ENCODE data around the gene MTF2.

MTF2 gene

DNA sequence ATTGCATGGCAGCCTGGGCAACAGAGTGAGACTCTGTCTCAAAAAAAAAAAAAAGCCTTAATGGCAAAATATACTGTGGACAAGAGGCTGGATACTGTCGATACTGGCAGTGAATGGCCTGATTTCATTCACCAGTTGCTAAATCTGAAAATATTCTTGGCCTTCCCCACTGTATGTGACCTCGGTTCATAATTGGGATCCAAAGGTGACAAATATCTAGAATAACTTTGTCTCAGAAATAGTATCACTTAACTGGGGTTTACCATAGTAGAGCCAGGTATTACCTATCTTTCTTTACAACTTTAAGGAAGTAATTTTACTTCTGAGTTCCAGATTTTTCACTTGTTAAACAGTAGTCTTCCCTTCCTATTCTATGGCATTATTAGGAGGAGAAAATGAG, 8.4 kb downstream of the MTF2 start:
- no peak for DNase-seq

DNA sequence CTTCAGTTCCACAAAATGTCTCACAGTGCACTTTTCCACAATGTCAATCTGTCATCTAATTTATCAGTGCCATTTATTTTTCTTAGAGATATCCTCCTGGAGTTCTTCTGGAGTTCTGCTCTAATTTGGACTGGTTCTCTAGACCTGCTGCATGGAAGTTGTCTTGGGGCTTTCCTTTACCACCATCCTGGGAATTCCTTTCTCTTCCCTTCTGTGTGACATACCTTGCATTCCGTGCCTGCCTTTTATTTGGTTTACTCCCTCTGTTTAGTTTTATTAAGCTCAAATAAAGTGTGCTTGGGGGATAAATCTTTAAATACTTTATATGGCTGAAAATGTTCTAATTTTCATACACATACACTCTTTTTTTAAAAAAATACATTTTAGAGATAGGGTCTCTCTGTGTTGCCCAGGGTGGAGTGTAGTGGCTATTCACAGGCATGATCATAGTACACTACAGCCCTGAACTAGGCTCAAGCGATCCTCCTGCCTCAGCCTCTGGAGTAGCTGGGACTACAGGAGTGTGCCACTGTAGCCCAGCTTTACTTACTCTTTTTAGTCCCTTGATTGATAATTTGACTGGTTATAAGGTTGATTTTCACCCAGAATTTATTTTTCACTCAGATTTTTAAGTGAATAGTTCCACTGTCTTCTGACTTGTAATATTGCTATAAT, 14.4 kb downstream of the MTF2 start:
- no peak for DNase-seq

DNA sequence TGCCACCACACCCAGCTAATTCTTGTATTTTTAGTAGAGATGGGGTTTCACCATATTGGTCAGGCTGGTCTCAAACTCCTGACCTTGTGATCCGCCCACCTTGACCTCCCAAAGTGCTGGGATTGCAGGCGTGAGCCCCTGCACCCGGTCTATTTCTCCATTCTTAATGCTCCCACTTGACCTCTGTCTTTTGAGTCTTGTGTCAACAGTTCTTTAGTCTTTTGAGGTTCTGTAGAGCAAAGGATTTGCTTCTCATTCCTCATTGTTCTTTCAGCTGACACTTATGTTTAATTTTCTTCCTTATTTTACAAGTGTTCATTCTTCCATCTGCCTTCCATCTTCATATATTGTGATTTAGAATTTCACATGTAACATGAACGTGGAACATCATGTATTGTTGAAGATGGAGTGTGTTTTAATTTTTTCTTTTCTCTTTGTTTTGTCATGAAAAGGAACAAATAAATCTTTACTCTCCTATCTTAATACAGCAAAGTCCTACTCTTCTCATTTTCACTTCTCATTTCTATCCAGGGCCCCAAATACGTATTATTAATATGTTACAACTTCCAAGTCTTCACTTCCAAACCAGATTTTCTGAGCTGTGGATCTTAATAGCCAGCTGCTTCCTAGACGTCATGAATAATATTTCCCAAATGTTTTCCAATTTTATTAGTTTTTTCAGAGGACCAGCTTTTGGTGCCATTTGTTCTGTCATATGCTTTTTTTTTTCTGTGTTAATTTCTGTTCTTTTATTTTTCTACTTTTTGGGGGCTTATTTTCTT, 16.9 kb downstream of the MTF2 start:
- no peak for DNase-seq

DNA sequence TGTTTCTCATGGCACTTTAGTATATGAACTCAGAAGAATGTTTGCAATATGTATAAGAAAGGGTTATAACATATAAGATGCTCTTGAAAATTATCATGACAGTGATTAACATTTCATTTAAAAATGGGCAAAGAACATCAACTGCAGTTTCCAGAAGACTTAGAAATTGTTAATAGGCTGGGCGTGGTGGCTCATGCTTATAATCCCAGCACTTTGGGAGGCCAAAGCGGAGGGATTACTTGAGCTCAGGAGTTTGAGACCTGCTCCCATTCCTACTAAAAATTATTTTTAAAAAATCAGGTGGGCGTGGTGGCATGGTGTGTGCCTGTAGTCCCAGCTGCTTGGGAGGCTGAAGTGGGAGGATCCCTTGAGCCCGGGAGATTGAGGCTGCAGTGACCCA, 23.1 kb downstream of the MTF2 start:
- no peak for DNase-seq

DNA sequence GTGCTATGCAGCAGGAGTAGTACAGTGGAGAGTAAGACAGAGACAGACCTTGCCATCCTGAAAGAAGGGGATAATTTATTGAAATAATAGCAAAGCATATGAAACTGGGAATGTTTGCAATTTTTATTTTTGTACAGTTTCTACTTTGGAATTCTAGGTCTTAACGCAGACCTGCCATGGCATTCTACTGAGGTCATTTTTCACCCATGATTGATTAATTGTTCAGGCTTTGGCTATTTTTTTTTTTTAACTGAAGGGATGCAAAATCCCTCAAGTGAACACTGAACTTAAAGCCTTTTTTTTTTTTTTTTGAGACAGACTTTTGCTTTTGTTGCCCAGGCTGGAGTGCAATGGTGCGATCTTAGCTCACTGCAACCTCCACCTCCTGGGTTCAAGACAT, 27.1 kb downstream of the MTF2 start:
- DNase-seq, result no peak

DNA sequence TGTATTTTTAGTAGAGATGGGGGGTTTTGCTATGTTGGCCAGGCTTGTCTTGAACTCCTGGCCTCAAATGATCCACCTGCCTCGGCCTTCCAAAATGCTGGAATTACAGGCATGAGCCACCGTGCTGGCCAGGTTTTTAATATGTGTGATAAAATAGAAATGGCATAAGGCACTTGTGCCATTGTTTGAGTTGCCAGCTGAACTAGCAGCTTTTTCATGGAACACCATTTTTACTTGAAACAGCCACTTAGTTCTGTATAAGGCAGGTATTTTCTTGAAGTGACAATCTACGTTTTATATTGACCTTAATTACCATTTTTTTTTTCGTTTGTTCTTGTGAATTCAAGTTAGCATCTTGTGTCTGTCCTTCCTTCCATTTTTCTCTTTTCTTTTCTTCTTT, 28.3 kb downstream of the MTF2 start:
- no peak for DNase-seq

DNA sequence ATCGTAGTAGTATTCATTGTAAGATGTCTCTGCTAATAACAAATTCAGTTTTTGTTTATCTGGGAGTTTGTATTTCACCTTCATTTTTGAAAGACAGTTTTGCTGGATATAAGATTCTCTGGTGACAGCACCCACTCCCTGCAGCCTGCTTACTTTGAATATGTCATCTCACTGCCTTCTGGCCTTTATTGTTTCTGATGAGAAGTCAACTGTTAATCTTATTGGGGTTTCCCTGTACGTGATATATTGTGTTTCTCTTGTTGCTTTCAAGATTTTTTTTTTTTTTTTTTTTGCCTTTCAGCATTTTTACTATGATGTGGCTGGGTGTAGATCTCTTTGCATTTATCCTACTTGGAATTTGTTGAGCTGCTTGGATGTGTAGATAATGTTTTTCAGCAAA, 29.3 kb downstream of the MTF2 start:
- no peak for DNase-seq

DNA sequence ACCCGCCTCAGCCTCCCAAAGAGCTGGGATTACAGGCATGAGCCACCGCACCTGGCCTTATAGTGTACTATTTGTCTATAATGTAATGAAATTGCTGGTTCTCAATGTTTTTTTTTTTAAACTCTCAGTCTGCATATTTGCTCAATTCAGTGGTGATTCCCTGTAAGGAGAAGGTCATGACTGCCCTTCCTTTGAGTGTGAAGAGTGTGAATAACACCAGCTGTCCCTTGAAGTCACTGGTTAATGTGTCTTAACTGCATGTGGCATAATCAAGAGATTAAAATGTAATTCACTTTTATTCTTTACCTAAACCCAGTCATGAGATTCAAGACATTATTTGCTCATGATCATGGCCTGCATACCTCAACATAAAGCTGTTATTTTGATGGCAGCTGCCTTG, 30.5 kb downstream of the MTF2 start:
- DNase-seq, result no peak

DNA sequence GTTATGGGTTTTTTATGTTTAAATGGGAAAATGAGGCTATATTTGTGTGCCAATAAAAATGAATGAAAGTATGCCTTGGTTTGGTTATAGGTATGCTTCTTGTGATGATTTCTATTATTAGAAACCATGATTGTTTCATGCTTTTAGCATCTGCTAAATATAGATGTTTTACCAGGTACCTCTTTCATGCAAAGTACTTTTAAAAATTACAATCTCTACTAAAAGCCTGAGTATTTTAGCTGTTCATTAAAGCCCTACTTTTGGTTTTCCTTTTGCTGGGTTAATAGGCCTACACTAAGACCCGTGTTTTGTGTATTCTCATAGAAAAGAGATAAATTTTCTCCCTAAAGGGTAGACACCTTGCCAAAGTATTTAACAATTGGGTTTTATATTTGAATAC, 32.0 kb downstream of the MTF2 start:
- no peak for DNase-seq

DNA sequence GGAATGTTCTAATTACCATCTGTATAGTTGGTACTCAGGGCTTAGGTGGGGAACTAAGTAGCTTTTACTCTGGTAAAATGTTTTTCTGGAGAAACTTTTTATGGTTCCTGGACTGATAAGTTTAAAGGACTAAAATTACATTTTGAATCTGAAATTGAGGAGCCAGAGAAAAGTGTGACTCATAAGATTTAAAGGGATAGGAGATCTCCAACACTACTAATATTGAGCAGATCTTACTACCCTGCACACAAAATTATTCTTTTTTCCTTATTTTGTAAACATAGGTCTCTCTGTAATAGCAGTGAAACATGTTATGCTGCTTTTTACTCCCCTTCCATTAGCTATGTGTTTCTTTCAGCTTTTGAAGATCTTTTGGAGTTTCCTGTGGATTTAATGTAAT, 32.5 kb downstream of the MTF2 start:
- no peak for DNase-seq

DNA sequence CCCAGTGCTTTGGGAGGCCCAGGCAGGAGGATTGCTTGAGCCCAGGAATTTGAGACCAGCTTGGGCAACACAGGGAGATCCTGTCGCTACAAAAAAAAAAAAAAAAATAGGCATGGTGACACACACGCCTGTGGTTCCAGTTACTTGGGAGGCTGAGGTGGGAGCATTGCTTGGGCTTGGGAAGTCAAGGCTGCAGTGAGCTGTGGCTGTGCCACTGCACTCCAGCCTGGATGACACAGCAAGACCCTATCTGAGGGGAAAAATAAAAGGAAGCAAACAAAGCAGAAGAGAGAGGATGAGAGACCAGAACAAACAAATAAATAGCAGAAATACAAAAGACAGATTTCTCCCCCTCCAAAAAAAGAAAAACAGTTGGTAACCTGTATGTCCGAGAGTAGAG, 34.0 kb downstream of the MTF2 start:
- DNase-seq, result no peak

DNA sequence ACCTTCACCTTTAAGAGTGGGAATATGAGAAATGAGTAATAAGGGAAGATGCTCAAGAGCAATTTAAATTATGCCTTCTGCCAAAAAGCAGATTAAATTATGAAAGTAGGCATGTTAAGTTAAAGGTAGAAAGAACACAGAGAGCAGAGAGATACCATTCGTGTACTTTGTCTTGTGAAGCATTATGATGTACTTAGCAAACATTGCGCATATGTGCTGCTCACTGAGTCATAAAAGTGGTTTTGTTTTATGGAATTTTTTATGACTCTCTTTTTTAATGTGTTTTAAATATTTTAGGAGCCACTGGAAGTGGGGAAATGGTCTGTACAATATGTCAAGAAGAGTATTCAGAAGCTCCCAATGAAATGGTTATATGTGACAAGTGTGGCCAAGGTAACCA, 35.3 kb downstream of the MTF2 start:
- DNase-seq, result no peak

DNA sequence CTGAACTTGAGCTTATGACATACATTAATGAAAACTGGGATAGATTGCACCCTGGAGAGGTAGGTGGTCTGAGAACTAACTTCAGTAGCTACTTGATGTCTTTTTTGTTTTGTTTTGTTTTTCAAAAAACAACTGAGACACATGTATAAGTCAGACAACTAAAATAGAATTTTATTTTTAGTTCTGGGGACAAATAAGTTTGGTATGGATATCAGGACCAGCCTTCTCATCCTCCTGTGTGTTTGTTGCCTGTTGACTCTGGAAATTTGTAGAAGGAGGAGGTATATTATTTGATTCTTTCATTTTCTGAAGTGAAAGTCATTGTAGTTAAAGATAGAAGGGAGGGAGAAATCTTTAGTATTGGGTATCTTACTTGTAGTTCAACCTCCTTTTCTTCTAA, 41.5 kb downstream of the MTF2 start:
- no peak for DNase-seq

DNA sequence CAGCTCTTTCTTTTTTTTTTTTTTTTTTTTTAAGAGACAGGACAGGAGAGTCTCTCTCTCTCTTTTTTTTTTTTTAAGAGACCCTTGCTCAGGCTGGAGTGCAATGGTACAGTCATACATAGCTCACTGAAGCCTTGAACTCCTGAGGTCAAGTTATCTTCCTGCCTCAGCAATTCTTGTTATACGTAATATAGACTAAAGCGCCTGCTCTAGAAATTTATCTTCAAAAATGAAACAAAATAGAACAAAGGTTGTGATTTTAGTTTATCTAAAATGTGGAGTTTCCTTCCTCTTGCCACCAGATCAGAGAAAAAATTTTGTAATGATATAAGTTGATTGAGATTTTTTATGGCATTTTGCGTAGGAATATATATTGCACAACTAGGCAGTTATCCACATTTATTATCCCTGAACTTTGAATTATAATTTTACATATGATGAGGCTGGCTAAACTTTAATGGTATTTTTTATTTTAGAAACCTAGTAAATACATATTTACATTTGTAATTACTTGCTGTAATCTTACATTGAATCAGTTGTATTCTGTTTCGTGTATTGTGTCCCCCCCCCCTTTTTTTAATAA, 44.2 kb downstream of the MTF2 start:
- no peak for DNase-seq

DNA sequence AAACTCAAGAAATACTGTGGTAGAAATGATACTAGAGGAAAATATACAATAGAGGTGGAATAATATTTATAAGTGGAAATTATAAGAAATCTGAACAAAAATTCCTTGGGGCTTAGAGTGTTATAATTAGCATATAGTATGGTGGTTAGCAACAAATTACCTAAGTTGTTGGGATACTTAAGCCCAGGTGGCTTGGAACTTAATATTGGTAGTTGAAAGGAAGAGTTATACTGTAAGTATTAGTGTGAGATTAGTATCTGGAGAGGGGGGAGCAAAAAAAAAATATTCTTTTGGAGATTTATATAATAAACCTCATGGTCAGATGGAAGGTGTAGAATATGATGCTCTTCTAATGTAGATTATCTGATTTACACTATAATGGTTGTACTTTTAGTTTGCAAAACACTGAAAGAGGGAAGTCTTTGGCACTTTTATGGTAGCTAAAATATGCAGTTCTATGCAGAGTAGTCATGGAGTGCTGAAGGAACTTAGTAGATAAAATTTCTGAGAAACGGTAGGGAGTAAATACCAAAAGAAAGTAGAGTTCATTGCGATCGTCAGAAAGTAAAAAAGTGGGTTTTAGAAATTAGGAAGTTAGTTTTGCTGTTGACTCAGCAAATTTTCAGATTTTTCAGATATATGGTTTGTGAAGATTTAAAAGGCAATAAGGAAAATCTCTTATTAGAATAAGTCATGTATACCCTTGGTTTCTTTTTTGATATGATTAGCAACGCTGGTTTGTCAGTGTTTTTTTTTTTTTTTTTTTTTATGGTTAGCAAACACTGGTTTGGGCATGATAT, 45.7 kb downstream of the MTF2 start:
- DNase-seq, result no peak

DNA sequence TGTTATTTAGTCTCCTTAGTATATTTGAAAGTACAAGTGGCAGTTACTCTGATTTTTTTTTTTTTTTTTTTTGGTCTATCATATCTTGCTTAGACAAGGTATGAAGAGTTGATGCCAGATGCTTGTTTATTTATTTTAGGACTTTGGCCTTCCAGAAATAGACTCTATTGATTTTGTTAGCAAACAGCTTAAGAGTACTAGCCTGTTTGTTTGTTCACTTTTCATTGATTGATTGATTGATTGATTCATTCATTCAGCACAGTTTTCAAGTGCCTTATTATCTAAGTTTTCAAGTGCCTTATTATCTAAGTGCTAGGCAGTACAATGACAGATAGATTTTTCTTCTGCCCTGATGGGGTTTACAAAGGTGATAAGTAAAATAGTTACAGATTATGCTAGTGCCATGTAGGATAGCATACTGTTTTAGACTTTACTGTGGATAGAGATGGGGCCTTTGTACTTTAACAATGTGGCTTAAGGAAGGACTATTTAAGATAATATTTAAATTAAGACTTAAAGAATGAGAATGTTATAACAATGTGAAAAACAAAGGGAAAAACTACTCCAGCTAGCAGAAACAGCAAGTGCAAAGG, 50.5 kb downstream of the MTF2 start:
- DNase-seq, result no peak

DNA sequence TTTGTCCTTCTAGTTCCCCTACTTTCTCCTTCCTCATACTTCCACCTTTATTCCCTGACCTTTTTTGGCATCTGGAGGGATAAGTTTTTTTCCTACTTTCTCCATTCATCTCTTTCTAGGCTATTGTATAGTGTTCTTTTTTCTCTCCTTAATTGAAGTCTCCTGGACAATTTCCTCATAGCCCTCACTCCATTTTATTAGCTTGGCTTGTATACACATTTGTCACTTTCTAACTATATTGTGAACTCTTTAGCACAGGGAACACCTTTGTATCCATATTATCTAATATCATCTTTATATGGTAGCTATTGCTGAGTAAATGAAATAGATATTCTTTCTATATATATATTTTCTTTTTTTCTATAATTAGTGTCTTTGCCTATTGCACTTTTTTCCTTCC, 53.6 kb downstream of the MTF2 start:
- no peak for DNase-seq

DNA sequence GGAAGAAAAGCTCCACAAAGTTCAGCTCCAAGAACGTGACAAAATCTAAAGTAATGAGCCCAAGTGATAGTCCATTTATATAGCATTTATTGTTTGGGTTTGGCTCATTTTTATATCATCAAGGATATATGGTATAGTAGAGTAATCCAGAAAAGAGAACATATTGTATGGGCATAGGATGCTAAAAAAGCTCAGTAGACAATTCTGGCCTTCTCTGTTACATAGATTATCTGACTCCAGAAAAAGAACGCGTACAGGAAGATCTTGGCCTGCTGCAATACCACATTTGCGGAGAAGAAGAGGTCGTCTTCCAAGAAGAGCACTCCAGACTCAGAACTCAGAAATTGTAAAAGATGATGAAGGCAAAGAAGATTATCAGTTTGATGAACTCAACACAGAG, 57.4 kb downstream of the MTF2 start:
- DNase-seq, result no peak

DNA sequence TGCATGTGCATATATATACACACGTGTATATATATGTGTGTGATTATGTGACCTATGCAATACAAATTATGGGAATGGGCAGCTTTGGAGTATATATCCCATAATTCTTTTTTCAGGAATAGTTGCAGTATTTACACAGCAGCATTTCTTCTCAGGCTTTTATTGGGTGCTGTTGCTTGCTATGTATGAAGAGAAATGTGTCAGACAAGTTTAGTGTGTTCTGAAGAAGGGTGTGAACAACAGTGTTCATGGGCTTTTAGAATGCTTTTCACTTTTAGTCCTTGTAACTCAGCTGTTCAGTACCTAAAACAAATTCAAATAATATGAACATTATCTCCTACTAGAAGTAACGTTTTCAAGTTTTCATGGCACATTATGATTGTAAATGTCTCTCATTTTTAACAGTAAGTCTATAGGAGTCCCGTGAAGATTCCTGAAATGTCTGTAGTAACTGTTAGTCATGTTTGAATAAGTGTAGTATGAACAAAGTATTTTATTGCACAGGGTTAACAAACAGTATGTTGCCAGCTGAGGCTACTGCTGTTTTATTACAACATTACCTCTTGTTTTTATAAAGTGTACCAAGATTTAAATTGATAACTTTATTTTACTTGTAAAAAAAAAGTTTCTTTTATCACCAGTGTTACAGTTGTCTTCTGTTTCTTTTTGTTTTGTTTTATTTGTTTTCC, 58.7 kb downstream of the MTF2 start:
- no peak for DNase-seq

DNA sequence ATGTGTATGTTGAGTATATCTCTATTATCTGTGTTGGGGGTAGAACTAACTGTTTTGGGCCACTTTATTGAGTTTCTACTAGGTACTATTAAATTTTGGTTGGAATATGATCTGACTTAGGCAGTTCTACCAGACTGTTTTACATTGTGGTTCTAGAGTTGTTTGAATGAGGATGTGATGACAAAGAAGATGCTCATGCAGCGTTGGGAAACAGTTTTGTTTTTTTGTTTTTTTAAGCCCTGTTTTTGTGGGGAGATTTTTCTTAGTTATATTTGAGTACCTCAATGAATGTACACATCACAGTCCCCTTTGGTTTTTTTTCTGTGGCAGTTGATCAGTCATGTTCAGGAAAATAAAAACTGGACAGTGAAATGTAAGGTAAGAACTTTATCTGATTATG, 61.0 kb downstream of the MTF2 start:
- DNase-seq, result no peak

DNA sequence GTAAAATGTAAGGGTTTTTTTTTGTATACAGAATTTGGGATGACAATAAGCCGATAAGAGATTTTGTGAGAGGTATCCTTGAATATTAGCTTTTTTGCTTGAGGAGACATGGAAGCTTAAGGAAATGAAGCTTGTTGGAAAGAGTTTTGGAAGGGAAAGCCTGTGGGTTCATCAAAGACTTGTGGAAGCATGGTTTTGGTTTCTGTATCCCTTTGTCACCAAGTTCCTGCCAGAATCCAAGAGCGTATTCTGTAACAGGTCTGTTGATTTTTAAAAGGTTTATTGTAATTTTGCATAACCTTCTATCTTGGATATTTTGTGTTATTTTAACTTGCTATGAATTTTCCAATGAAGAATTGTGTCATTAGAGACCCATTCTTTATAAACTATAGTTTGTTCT, 63.1 kb downstream of the MTF2 start:
- DNase-seq, result no peak

DNA sequence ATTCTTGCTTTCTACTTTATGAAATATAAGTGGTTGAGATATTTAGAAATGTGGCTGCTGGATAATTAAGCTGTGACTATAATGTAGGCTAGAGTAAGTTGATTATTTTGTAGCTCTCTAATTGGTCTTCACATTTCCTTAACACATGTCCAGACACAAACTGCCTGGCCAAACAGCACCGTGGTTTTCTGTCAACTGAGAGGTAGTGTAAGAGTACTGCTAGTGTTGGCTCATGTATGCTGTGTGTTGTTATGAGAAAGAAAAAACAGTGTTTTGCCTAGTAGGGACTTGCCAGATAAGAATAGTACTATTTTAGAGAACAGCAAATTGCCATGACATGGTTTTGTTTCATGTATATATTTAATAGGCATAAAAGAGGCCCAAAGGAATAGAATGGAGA, 64.1 kb downstream of the MTF2 start:
- DNase-seq, result no peak

DNA sequence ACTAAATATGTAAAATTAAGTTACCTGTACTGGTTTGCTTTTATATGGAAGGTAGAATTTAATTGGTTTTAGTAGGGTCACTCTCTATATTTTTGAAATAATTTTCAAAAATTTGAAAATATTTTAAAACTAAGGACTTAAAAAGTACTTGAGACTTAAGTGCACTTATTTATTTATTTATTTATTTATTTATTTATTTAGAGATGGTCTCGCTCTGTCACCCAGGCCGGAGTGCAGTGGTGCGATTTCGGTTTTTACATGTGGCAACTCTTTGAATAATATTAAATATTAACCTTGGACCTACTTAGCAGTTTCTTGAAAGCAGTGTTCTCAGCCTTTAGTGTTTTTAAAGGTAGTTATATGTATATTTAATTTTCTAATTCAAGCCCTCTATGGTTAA, 64.7 kb downstream of the MTF2 start:
- DNase-seq, result no peak

Data from stimulated activated CD4-positive, alpha-beta T cell treated with anti-CD3 and anti-CD28 coated beads, Interleukin-4, amount 100 ng/mL, for 1 hour (primary cell).